Fibroblast of the aortic adventitia (primary cell): Measurements from ENCODE around the gene STYK1. TPM values are rescaled to one million over a fixed set of nuclear protein-coding genes. Genes with fewer than 3 reads are reported as not detected.
"Not testable (repeated sequence)": the region's sequence is repeated elsewhere in the genome, so short reads cannot be mapped to it uniquely, and the experiment has no call there.

ENCODE experiments used
- DNase-seq: peaks from one replicate; pipeline ENCODE4 v3.0.0-alpha.2; 2010; ENCODE audit warnings: low read depth
- H3K4me3 ChIP-seq: 2 replicates; pipeline ENCODE4 v1.5.1; 2011; ENCODE audit warnings: low read depth, mild to moderate bottlenecking, control low read depth, low read length, moderate library complexity
- total RNA-seq: library from RNA; depleted of rRNA; stranded (reverse); fragments of >200 nt; gene quantifications from 2 replicates; pipeline ENCODE4 v1.2.3, GENCODE V29; 2012; ENCODE audit warnings: low replicate concordance
- TF ChIP-seq, protein P1 (sequence below): IDR thresholded peaks from 2 replicates; pipeline ENCODE4 v1.5.1; 2011; ENCODE audit warnings: mild to moderate bottlenecking, low read length, control low read depth, inconsistent platforms; ENCODE audit not compliant: insufficient read depth

STYK1 gene
- total RNA-seq, 1 donor, result 0.27 TPM

DNA sequence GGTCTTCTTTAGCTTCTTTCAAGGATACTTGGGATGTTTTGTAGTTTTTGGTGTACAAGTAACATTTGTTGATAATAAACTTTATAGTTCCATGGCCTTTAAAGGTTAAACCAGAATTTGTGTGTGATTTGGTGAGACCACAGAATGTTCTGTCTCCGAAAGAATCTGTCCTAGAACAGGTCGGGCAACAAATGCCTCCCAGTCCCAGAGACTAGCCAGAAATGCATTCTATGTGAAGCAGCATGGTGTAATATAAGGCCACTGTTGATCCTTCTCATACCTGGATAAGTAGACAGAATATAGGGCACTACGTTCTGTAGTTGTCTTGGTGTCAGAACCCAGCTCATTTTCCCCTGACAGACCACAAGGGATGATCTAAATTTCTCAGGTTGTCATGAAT is 10.0 kb downstream of the STYK1 start:
- TF ChIP-seq, protein P1, sequence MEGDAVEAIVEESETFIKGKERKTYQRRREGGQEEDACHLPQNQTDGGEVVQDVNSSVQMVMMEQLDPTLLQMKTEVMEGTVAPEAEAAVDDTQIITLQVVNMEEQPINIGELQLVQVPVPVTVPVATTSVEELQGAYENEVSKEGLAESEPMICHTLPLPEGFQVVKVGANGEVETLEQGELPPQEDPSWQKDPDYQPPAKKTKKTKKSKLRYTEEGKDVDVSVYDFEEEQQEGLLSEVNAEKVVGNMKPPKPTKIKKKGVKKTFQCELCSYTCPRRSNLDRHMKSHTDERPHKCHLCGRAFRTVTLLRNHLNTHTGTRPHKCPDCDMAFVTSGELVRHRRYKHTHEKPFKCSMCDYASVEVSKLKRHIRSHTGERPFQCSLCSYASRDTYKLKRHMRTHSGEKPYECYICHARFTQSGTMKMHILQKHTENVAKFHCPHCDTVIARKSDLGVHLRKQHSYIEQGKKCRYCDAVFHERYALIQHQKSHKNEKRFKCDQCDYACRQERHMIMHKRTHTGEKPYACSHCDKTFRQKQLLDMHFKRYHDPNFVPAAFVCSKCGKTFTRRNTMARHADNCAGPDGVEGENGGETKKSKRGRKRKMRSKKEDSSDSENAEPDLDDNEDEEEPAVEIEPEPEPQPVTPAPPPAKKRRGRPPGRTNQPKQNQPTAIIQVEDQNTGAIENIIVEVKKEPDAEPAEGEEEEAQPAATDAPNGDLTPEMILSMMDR, result no peak
- no peak overlapping the region for H3K4me3 ChIP-seq
- no peak for DNase-seq

DNA sequence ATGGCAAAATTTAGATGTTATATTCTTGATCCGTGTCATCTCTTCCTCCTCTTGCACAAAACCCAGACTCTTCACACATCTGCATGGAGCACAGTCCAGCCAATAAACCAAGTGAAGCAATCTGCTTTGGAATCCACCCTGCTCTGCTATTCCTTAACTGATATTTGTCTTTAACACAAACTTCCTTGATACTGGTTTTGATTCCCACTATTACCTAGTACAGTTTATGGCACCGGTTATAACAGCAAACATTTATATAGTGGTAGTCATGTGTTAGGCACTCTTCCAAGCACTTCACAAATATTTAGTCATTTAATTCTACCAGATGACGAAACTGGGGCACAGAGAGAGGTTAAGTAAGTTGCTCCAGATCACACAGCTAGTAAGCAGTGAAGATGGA is 12.5 kb downstream of the STYK1 start:
- peak; percentile 26 for DNase-seq
- TF ChIP-seq, protein P1, result no peak
- no peak overlapping the region for H3K4me3 ChIP-seq

DNA sequence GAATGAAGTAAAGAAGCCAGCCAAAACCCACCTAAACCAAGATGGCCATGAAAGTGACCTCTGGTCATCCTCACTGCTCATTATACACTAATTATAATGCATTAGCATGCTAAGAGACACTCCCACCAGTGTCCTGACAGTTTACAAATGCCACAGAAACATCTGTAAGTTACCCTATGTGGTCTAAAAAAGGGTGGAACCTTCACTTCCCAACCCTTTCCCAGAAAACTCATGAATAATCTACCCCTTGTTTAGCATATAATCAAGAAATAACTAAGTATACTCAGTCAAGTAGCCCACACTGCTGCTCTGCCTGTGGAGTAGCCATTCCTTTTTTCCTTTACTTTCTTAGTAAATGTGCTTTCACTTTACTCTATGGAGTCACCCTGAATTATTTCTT is 19.8 kb downstream of the STYK1 start:
- H3K4me3 ChIP-seq, result no peak overlapping the region
- no peak for DNase-seq
- TF ChIP-seq, protein P1, result no peak

DNA sequence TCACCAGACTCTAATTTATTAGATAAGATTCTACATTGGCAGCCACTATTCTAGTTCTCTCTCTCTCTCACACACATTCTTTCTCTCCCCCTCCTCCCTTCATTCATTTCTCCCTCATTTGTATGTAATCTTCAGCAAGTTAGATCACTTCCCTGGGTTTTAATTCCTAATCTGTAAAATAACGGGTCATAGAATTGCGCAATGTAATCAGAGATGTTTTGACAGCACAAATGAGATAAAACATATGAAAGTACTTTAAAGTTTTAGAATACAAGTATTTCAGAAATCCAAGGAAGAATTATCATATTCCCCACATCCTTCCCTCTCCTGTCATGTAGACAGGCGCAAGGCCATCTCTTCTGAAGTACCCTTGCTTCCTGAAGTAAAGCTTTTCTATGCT is 21.7 kb downstream of the STYK1 start:
- DNase-seq, result peak; percentile 27
- no peak overlapping the region for H3K4me3 ChIP-seq
- TF ChIP-seq, protein P1, result no peak

DNA sequence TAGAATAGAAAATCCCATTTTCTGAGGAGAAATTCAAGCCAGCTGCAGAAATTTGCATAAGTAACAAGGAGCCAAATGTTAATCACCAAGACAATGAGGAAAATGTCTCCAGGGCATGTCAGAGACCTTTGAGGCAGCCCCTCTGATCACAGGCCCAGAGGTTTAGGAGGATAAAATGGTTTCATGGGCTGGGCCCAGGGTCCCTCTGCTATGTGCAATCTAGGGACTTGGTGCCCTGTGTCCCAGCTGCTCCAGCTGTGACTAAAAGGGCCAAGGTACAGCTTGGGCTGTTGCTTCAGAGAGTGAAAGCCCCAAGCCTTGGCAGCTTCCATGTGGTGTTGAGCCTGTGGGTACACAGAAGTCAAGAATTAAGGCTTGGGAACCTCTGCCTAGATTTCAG is 27.3 kb downstream of the STYK1 start:
- DNase-seq, H3K4me3 ChIP-seq: not testable (repeated sequence)

DNA sequence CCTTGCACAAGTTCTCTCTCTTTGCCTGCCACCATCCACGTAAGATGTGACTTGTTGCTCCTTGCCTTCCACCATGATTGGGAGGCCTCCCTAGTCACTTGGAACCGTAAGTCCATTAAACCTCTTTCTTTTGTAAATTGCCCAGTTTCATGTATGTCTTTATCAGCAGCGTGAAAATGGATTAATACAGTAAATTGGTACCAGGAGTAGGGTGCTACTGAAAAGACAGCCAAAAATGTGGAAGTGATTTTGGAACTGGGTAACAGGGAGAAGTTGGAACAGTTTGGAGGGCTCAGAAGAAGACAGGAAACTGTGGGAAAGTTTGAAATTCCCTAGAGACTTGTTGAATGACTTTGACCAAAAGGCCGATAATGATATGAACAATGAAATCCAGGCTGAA is 27.9 kb downstream of the STYK1 start:
- TF ChIP-seq, protein P1, result no peak
- DNase-seq, result no peak
- no peak overlapping the region for H3K4me3 ChIP-seq

DNA sequence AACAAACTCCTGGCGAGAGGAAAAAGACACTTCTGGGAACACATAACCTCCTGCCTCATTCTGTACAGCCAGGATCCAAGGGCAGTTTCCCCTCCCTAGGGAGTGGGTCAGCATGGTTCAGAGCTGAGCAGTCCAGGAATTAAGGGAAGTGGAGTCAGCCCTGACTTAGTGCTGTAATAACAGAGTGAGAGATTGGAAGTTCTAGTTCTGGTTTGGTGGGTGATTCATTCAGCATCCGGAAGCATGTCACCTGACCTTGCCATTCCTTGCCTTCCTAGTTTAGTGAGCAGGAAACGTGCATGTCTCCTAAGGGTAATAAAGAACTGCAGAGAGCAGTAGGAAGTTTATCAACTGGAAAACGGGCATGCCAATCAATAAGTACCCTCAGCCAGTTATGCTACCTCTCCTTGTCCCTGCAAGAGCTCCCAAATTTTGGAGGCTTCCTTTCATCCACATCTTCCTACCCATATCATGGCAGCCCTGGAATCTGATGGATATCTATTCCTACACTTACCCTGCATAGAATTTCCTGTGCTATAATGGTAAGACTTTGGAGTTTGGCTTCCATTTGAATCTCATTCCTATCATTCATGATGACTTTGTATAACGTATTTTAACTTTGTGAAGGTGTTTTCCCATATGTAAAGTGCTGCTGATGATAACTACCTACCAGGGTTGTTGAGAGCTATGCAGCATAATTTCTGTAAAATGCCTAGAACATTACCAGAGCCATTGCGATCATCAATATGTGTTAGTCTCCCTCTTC is 31.9 kb downstream of the STYK1 start:
- no peak overlapping the region for H3K4me3 ChIP-seq
- TF ChIP-seq, protein P1, result no peak
- peak; percentile 65 for DNase-seq
